ENCODE results near the gene PPM1H.

PPM1H gene

DNA sequence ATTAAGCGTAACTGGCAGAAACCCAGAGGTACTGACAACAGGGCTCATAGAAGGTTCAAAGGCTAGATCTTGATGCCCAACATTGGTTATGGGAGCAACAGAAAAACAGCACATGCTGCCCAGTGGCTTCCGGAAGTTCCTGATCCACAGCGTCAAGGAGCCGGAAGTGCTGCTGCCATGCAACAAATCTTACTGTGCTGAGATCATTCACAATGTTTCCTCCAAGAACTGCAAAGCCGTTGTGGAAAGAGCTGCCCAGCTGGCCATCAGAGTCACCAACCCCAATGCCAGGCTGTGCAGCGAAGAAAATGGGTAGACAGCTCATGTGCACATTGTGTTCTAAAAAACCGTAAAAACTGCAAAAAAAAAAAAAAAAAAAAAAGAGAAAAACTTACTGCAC is 276.0 kb downstream of the PPM1H start:
- DNase-seq (ENCODE audit: extremely low spot score): no peak
- no peak for TF ChIP-seq CTCF (IDR thresholded peaks at IDR 0.05; ENCODE audit: control extremely low read depth, extremely low read depth, low read depth, missing control alignments)
- CTCF ChIA-PET: no interaction called here
- POLR2A ChIA-PET: no interaction called here

GRCh38 chr12:62657363-62657632 is 277.7 kb downstream of the PPM1H start:
- ChIA-PET CTCF (no interaction called here), POLR2A (no interaction called here)
- TF ChIP-seq CTCF (IDR thresholded peaks at IDR 0.05; ENCODE audit: control extremely low read depth, extremely low read depth, low read depth, missing control alignments): no peak
- DNase-seq (ENCODE audit: extremely low spot score): no peak

GRCh38 chr12:62656591-62657362 is 278.2 kb downstream of the PPM1H start:
- ChIA-PET CTCF (interaction anchor here (1.2 kb wide), 1 partner anchor 17 kb away, joined by 3 read pairs; no protein-coding TSS in a partner anchor), POLR2A (no interaction called here)
- no peak for DNase-seq (ENCODE audit: extremely low spot score)
- TF ChIP-seq CTCF (IDR thresholded peaks at IDR 0.05; ENCODE audit: control extremely low read depth, extremely low read depth, low read depth, missing control alignments): no peak

- POLR2A ChIA-PET: no interaction called here
- DNase-seq (ENCODE audit: extremely low spot score): no peak
- CTCF ChIA-PET: interaction anchor here (1.1 to 1.2 kb wide), 2 partner anchors 11 to 16 kb away, joined by 3 read pairs; no protein-coding TSS in a partner anchor
- no peak for TF ChIP-seq CTCF (IDR thresholded peaks at IDR 0.05; ENCODE audit: control extremely low read depth, extremely low read depth, low read depth, missing control alignments)
Measured at GRCh38 chr12:62655666-62656151, 279.2 kb downstream of the PPM1H start.

GRCh38 chr12:62654326-62655241 is 280.4 kb downstream of the PPM1H start:
- no peak for DNase-seq (ENCODE audit: extremely low spot score)
- no peak for TF ChIP-seq CTCF (IDR thresholded peaks at IDR 0.05; ENCODE audit: control extremely low read depth, extremely low read depth, low read depth, missing control alignments)
- CTCF ChIA-PET: no interaction called here
- POLR2A ChIA-PET: no interaction called here

DNA sequence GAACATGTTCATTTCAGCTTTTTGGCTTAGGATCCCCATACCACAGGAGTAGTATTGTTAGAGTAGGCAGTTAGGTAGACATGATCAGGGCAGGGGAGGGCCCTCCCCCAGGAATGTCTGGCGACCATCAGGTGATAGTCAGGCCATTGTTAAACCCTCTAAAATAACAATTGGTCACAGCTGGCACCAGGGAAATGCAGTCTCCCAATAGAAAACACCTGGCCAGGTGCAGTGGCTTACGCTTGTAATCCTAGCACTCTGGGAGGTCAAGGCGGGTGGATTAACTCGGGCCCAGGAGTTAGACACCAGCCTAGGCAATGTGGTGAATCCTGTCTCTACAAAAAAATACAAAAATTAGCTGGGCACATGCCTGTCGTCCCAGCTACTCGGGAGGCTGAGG is 281.2 kb downstream of the PPM1H start:
- ChIA-PET CTCF (interaction anchor here (4.1 kb wide), 1 partner anchor 12 kb away, joined by 24 read pairs; no protein-coding TSS in a partner anchor), POLR2A (no interaction called here)
- TF ChIP-seq CTCF (IDR thresholded peaks at IDR 0.05; ENCODE audit: control extremely low read depth, extremely low read depth, low read depth, missing control alignments): no peak
- DNase-seq (ENCODE audit: extremely low spot score): no peak
